AG09319 (cell line): ENCODE data around the gene BZW1.

Experiments
- DNase-seq: peaks from one replicate; pipeline ENCODE4 v3.0.0-alpha.2; 2010; ENCODE audit warnings: low read depth; ENCODE audit errors: extremely low read depth
- TF ChIP-seq, protein P1 (sequence below): IDR thresholded peaks from 2 replicates; pipeline ENCODE4 v1.5.1; 2011; ENCODE audit warnings: low read depth, mild to moderate bottlenecking, inconsistent platforms, low read length, moderate library complexity

The BZW1 gene

GRCh38 chr2:200790185-200790584, 21.5 kb upstream of the BZW1 start:
- no peak for DNase-seq
- TF ChIP-seq, protein P1, sequence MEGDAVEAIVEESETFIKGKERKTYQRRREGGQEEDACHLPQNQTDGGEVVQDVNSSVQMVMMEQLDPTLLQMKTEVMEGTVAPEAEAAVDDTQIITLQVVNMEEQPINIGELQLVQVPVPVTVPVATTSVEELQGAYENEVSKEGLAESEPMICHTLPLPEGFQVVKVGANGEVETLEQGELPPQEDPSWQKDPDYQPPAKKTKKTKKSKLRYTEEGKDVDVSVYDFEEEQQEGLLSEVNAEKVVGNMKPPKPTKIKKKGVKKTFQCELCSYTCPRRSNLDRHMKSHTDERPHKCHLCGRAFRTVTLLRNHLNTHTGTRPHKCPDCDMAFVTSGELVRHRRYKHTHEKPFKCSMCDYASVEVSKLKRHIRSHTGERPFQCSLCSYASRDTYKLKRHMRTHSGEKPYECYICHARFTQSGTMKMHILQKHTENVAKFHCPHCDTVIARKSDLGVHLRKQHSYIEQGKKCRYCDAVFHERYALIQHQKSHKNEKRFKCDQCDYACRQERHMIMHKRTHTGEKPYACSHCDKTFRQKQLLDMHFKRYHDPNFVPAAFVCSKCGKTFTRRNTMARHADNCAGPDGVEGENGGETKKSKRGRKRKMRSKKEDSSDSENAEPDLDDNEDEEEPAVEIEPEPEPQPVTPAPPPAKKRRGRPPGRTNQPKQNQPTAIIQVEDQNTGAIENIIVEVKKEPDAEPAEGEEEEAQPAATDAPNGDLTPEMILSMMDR, result no peak

DNA sequence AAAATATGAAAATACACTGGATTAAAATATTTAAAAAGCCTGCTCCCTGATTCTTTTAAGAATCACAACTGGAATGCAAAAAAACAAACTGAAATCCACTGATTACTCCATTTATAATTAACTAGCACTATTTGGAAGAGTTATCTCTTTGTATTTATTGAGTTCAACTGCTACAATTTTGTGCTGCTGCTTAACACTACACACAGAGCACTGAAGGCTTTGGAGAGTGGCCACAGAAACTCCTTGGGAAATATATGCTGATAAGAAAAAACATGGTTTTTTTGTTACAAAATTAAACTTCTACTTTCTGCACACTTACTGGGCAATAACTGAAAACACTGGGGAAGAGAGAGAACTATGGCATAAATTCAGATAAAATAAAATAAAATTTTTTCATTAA, 19.8 kb upstream of the BZW1 start:
- TF ChIP-seq, protein P1, result no peak
- no peak for DNase-seq

DNA sequence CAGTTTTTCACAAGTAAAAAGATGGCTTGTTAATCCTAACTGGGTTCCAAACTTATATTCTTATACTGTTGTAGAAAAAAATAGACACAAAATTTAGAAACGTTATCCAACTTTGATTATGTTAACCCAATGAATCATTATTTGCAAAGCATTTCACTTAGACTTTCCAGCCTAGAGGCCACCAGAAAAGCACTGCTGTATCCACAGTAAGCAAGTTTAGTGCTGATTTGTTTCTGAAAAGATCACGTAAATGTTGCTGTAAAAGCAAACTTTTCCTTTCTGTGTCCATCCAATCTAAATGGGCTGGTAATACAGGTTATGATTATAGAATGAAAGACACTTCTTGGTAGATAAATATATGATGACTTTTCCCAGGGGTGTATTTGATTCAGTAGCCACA, 17.6 kb upstream of the BZW1 start:
- DNase-seq, result no peak
- TF ChIP-seq, protein P1, result no peak

- TF ChIP-seq, protein P1, result no peak
- DNase-seq, result no peak
Observed at GRCh38 chr2:200795028-200795440, 16.7 kb upstream of the BZW1 start.

- TF ChIP-seq, protein P1, result no peak
- DNase-seq, result no peak
Observed at GRCh38 chr2:200796561-200796960, 15.1 kb upstream of the BZW1 start.

- no peak for DNase-seq
- TF ChIP-seq, protein P1, result no peak
Observed at GRCh38 chr2:200797242-200797770, 14.4 kb upstream of the BZW1 start.

GRCh38 chr2:200798514-200798913, 13.2 kb upstream of the BZW1 start:
- TF ChIP-seq, protein P1, result no peak
- DNase-seq, result no peak
